Cardiac fibroblast (primary cell): ENCODE measurements around the gene PRDM1.

Experiments used
- DNase-seq, 2 donors: peaks; one replicate each; pipeline versions ENCODE4 v3.0.0 to v3.0.0-alpha.2; 2010; ENCODE audit warnings: low read depth in 2 of 2
- H3K4me3 ChIP-seq, 2 donors: replicated peaks in 1 of 2; 1 replicate in 1 of 2; 2 replicates in 1 of 2; pipeline ENCODE4 v1.5.1; 2011; ENCODE audit warnings: low read depth in 2 of 2, low read length in 2 of 2, mild to moderate bottlenecking in 2 of 2, moderate library complexity in 1 of 2
- CTCF ChIP-seq: IDR thresholded peaks from one replicate; pipeline ENCODE4 v1.5.1; 2011; ENCODE audit warnings: low read depth, mild to moderate bottlenecking, low read length, inconsistent platforms

PRDM1 gene

GRCh38 chr6:106099235-106099537 is 13.1 kb downstream of the PRDM1 start:
- no peak for TF ChIP-seq CTCF
- H3K4me3 ChIP-seq = peak overlapping the region in 1 of 2 donors; percentile 2
- peak in 1 of 2 donors; percentile 41 for DNase-seq

GRCh38 chr6:106100755-106101154 is 14.6 kb downstream of the PRDM1 start:
- H3K4me3 ChIP-seq = no peak overlapping the region
- TF ChIP-seq CTCF = no peak
- no peak for DNase-seq

- no peak for DNase-seq
- TF ChIP-seq CTCF = no peak
- H3K4me3 ChIP-seq = no peak overlapping the region
Measured at GRCh38 chr6:106101466-106101865, 15.3 kb downstream of the PRDM1 start.

- no peak overlapping the region for H3K4me3 ChIP-seq
- DNase-seq = no peak
- TF ChIP-seq CTCF = no peak
Measured at GRCh38 chr6:106102034-106102433, 15.9 kb downstream of the PRDM1 start.

- H3K4me3 ChIP-seq = peak overlapping the region in 1 of 2 donors; percentile 11
- DNase-seq = no peak
- TF ChIP-seq CTCF = no peak
Measured at GRCh38 chr6:106102967-106103727, 17.0 kb downstream of the PRDM1 start.

GRCh38 chr6:106103728-106104109 is 17.6 kb downstream of the PRDM1 start:
- no peak for TF ChIP-seq CTCF
- no peak for DNase-seq
- no peak overlapping the region for H3K4me3 ChIP-seq

GRCh38 chr6:106104476-106104875 is 18.3 kb downstream of the PRDM1 start:
- DNase-seq = no peak
- H3K4me3 ChIP-seq = no peak overlapping the region
- TF ChIP-seq CTCF = no peak
